Heart left ventricle (tissue), 16 donors: ENCODE data around the gene MDP1. TPM values are rescaled to one million over a fixed set of nuclear protein-coding genes. Genes with fewer than 3 reads are reported as not detected.

ENCODE experiments used
- ATAC-seq, 4 donors: fragments of 200-7000 bp; cut with Tn5 transposase; one replicate each; pipeline ENCODE4 v1.9.1; 2020 to 2022; ENCODE audit warnings: moderate library complexity in 4 of 4, mild to moderate bottlenecking in 3 of 4, moderate number of reproducible peaks in 1 of 4
- DNase-seq, 5 donors: peaks; one replicate each; pipeline ENCODE4 v3.0.0-alpha.2; 2020
- H3K27ac ChIP-seq, 12 donors: fragments of 200-600 bp; sonication (generic) in 4 of 12; one replicate each; pipeline versions ENCODE4 v1.5.0 to v1.8.0; 2016 to 2022; ENCODE audit warnings: mild to moderate bottlenecking in 2 of 12
- H3K27me3 ChIP-seq, 9 donors: fragments of 200-600 bp; sonication (generic) in 2 of 9; one replicate each; pipeline versions ENCODE4 v1.5.1 to v1.8.0; 2016 to 2022; ENCODE audit warnings: mild to moderate bottlenecking in 3 of 9
- H3K36me3 ChIP-seq, 9 donors: fragments of 200-600 bp; sonication (generic) in 2 of 9; one replicate each; pipeline versions ENCODE4 v1.5.0 to v1.8.0; 2018 to 2022; ENCODE audit warnings: mild to moderate bottlenecking in 2 of 9
- H3K4me1 ChIP-seq, 12 donors: fragments of 200-600 bp; sonication (generic) in 4 of 12; one replicate each; pipeline versions ENCODE4 v1.5.0 to v1.8.0; 2016 to 2022; ENCODE audit warnings: mild to moderate bottlenecking in 3 of 12
- H3K4me3 ChIP-seq, 12 donors: fragments of 200-600 bp; sonication (generic) in 4 of 12; one replicate each; pipeline versions ENCODE4 v1.5.0 to v1.8.0; 2017 to 2022; ENCODE audit warnings: mild to moderate bottlenecking in 9 of 12, moderate library complexity in 4 of 12
- H3K9me3 ChIP-seq, 12 donors: fragments of 200-600 bp; sonication (generic) in 4 of 12; one replicate each; pipeline versions ENCODE4 v1.5.0 to v1.8.0; 2016 to 2022; ENCODE audit warnings: mild to moderate bottlenecking in 1 of 12
- POLR2A ChIP-seq, 2 donors: fragments of 450-650 bp; IDR thresholded peaks; one replicate each; pipeline ENCODE4 v1.6.1; 2017; ENCODE audit warnings: antibody characterized with exemption in 2 of 2, mild to moderate bottlenecking in 2 of 2, moderate library complexity in 2 of 2
- WGBS, 4 donors: extraction: QIAGEN DNeasy Blood & Tissue Kit in 2 of 4; methylation state at CpG; one replicate each; pipeline versions ENCODE4 v1.1.5 to v1.1.7; 2013 to 2018; 5-methylcytosine and 5-hydroxymethylcytosine counted together
- intact Hi-C, 10 donors: fragments of 100-400 bp; cut with DNase I; formaldehyde crosslinking; loops; one replicate each; pipeline versions ENCODE4 v1.11.1 to v1.14.2; 2022
- polyA plus RNA-seq, 2 donors: library from polyadenylated mRNA; stranded (reverse); fragments of 200-250 nt; gene quantifications; one replicate each; pipeline ENCODE4 v1.2.3, GENCODE V29; 2013
- total RNA-seq, 9 donors: library from RNA; depleted of rRNA in 2 of 9; stranded (reverse); fragments of >200 nt in 2 of 9; fragmentation: NEBNext Ultra II Directional in 3 of 9; extraction: Animal tissue kit (Norgen Biotek cat#: 25700) in 3 of 9; gene quantifications; one replicate each; pipeline versions ENCODE4 v1.1.0 to v1.2.4, GENCODE V29; 2016 to 2023
- TF ChIP-seq, protein P1 (sequence below), 12 donors: fragments of 200-600 bp; sonication (generic) in 4 of 12; IDR thresholded peaks; one replicate each; pipeline versions ENCODE4 v1.5.0 to v1.8.0; 2018 to 2022; ENCODE audit warnings: antibody characterized with exemption in 12 of 12, mild to moderate bottlenecking in 5 of 12
- donor health status: ischemic (EF 13 %, LVEDD 7.1; RV severe dilation, severe dysfunction).
- donor health status: healthy with polysubstance abuse.
- donor health status: DM: no; HTN: yes; CAD: no.
- donor health status: DM: no; HTN: no; CAD: no.
- donor health status: ischemic (EF 25% LVEDD 6.9; RV normal size, moderate dysfunction).
- donor health status: ischemic (EF 25% LVEDD 5.7; RV mildly dilated, moderate dysfunction).
- donor health status: healthy.
- donor health status: DM: yes; HTN: yes; CAD: no.
- donor health status: ischemic (EF 35%, LVEDD 5.7; RV mildly dilated, moderate dysfunction).
- donor health status: nonischemic (EF 11% LVEDD 7.7; RV severe dilation, severe dysfunction).
- donor health status: DM: yes; HTN: yes; CAD: no.
- donor health status: PGD.
- donor health status: ischemic (EF 29% LVEDD 5.4; RV normal size, mild dysfunction).
- donor health status: nonischemic (EF 23%, LVEDD 6.1; RV moderate dilation, normal function).

The MDP1 gene
- total and polyA plus RNA-seq, 11 donors = 12.8 to 26.5 (median 16.1) TPM

DNA sequence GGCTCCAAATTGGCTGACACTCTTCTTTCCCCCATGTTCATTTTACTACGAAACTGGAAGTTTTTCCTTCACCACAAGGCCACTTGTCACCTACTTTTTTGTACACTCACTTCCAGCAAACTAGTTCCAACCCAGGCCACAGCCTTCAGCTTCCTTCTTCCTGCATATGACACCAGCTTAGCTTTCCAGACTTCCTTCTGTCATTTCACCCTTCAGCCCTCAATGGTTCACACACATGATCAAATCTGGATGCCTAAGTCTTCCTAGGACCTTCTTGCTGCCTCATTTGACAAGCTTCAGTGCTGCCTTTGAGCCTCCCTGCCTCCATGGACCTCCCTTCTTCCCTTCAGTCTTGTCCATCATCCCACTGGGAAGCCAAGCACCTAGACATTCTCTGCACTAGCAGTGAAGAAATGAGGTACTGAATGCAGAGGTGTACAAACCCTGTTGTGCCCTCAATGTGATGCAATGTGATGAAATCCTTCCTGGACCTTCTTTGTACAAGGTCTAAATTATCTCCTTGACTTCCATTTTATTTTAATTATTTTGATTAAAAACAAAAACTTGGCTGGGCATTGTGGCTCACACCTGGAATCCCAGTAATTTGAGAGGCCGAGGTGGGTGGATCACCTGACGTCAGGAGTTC, 48.3 kb downstream of the MDP1 start:
- intact Hi-C loops = loop anchor here in 1 of 10 donors (10.0 kb wide), 1 partner anchor 153 kb away; no protein-coding TSS in a partner anchor
- Histone ChIP-seq H3K27ac (peak overlapping the region in 1 of 12 donors; percentile 78), H3K4me1 (peaks cover 0 to 74% (median 18%) of the 10 kb centered on the region in 12 donors), H3K27me3 (no peaks in the 10 kb centered on the region), H3K36me3 (peaks cover 2 to 79% (median 78%) of the 10 kb centered on the region in 9 donors), H3K4me3 (no peak overlapping the region), H3K9me3 (no peaks in the 10 kb centered on the region)
- peak in 1 of 5 donors; percentile 17 for DNase-seq
- WGBS, 4 donors = 88 to 91% (median 90%) methylated on average over 3 of the region's 3 CpGs
- ATAC-seq = no peak
- no peak for TF ChIP-seq POLR2A (IDR thresholded peaks at IDR 0.05)
- TF ChIP-seq, protein P1, sequence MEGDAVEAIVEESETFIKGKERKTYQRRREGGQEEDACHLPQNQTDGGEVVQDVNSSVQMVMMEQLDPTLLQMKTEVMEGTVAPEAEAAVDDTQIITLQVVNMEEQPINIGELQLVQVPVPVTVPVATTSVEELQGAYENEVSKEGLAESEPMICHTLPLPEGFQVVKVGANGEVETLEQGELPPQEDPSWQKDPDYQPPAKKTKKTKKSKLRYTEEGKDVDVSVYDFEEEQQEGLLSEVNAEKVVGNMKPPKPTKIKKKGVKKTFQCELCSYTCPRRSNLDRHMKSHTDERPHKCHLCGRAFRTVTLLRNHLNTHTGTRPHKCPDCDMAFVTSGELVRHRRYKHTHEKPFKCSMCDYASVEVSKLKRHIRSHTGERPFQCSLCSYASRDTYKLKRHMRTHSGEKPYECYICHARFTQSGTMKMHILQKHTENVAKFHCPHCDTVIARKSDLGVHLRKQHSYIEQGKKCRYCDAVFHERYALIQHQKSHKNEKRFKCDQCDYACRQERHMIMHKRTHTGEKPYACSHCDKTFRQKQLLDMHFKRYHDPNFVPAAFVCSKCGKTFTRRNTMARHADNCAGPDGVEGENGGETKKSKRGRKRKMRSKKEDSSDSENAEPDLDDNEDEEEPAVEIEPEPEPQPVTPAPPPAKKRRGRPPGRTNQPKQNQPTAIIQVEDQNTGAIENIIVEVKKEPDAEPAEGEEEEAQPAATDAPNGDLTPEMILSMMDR (IDR thresholded peaks at IDR 0.05) = no peak

DNA sequence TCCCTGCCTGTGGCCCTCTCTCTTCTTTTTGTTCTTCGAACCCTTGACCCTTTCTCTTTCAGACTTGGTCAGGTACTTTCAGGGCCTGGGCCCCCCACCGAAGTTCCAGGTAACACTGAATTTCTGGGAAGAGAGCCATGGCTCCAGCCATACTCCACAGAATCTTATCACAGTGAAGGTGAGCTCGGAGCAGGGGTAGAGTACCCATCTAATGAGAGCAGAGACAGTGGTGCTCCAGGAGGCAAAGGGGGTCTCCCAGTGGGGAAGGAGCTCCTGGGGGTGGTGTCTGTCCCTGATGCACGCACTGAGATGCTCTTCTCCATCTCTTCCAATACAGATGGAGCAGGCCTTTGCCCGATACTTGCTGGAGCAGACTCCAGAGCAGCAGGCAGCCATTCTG, 50.1 kb downstream of the MDP1 start:
- no peaks in the 10 kb centered on the region for H3K27me3 ChIP-seq
- no peak overlapping the region for H3K27ac ChIP-seq
- H3K4me3 ChIP-seq = no peak overlapping the region
- no peaks in the 10 kb centered on the region for H3K9me3 ChIP-seq
- WGBS, 4 donors = 85 to 96% (median 95%) methylated on average over 5 of the region's 5 CpGs
- TF ChIP-seq, protein P1 (IDR thresholded peaks at IDR 0.05) = no peak
- TF ChIP-seq POLR2A (IDR thresholded peaks at IDR 0.05) = no peak
- DNase-seq = no peak
- intact Hi-C loops = loop anchor here in 1 of 10 donors (10.0 kb wide), 1 partner anchor 151 kb away; no protein-coding TSS in a partner anchor
- peaks cover 2 to 88% (median 79%) of the 10 kb centered on the region in 9 donors for H3K36me3 ChIP-seq
- no peak for ATAC-seq
- H3K4me1 ChIP-seq = peaks cover 0 to 72% (median 18%) of the 10 kb centered on the region in 12 donors

GRCh38 chr14:24164518-24164991, 51.3 kb downstream of the MDP1 start:
- WGBS, 4 donors = 82 to 96% (median 95%) methylated on average over 5 to 14 of the region's 14 CpGs
- TF ChIP-seq, protein P1 (IDR thresholded peaks at IDR 0.05) = no peak
- no peak for TF ChIP-seq POLR2A (IDR thresholded peaks at IDR 0.05)
- intact Hi-C loops = loop anchor here in 3 of 10 donors (5.0 to 10.0 kb wide), 3 partner anchors 57 to 150 kb away; no protein-coding TSS in a partner anchor
- peaks cover 0 to 74% (median 22%) of the 10 kb centered on the region in 12 donors for H3K4me1 ChIP-seq
- no peak overlapping the region for H3K4me3 ChIP-seq
- ATAC-seq (no peak), DNase-seq (peak in 2 of 5 donors; percentile 27 to 52)
- peaks cover 2 to 91% (median 79%) of the 10 kb centered on the region in 9 donors for H3K36me3 ChIP-seq
- no peaks in the 10 kb centered on the region for H3K9me3 ChIP-seq
- H3K27ac ChIP-seq = no peak overlapping the region
- H3K27me3 ChIP-seq = no peaks in the 10 kb centered on the region

Other genes with a start within 250 kb of the MDP1 start
Only the 30 nearest of the 34 such genes appear.
- under 1 TPM in 6 of 9 donors, not detected in 3; 0.05 to 0.38 (median 0.17) TPM for gene CARMIL3, start 164.1 kb downstream of the MDP1 start, total RNA-seq
- gene CARMIL3, start 164.1 kb downstream of the MDP1 start, polyA plus RNA-seq = under 1 TPM; 0.08 to 0.15 TPM
- gene CPNE6, start 144.5 kb downstream of the MDP1 start, total RNA-seq = under 1 TPM in 3 of 9 donors, not detected in 6; 0.23 to 0.52 (median 0.25) TPM
- gene CPNE6, start 144.5 kb downstream of the MDP1 start, polyA plus RNA-seq = not detected
- 10 to 100 TPM in 2 of 9 donors, 1 to 10 TPM in 7; 2.1 to 14.6 (median 3.9) TPM for gene PCK2, start 121.8 kb downstream of the MDP1 start, total RNA-seq
- 1 to 10 TPM; 1.5 to 5.4 TPM for gene PCK2, start 121.8 kb downstream of the MDP1 start, polyA plus RNA-seq
- gene DCAF11, start 101.3 kb downstream of the MDP1 start, total RNA-seq = 100 to 1,000 TPM in 2 of 9 donors, 10 to 100 TPM in 7; 55.1 to 117 (median 75.0) TPM
- gene DCAF11, start 101.3 kb downstream of the MDP1 start, polyA plus RNA-seq = 100 to 1,000 TPM in 1 of 2 donors, 10 to 100 TPM in 1; 25.3 to 111 TPM
- gene NRL, start 101.1 kb downstream of the MDP1 start, total RNA-seq = 1 to 10 TPM; 1.3 to 2.9 (median 2.1) TPM
- gene NRL, start 101.1 kb downstream of the MDP1 start, polyA plus RNA-seq = 1 to 10 TPM; 2.1 to 3.0 TPM
- gene FITM1, start 85.4 kb downstream of the MDP1 start, total RNA-seq = 100 to 1,000 TPM in 5 of 9 donors, 10 to 100 TPM in 4; 58.5 to 247 (median 107) TPM
- 100 to 1,000 TPM in 1 of 2 donors, 10 to 100 TPM in 1; 43.3 to 276 TPM for gene FITM1, start 85.4 kb downstream of the MDP1 start, polyA plus RNA-seq
- gene PSME1, start 79.9 kb downstream of the MDP1 start, total RNA-seq = 100 to 1,000 TPM in 6 of 9 donors, 10 to 100 TPM in 3; 87.3 to 331 (median 110) TPM
- 100 to 1,000 TPM; 125 to 164 TPM for gene PSME1, start 79.9 kb downstream of the MDP1 start, polyA plus RNA-seq
- gene EMC9, start 74.5 kb downstream of the MDP1 start, total RNA-seq = 10 to 100 TPM in 8 of 9 donors, 1 to 10 TPM in 1; 9.6 to 18.7 (median 13.8) TPM
- 10 to 100 TPM; 20.1 to 30.6 TPM for gene EMC9, start 74.5 kb downstream of the MDP1 start, polyA plus RNA-seq
- gene PSME2, start 69.5 kb downstream of the MDP1 start, total RNA-seq = 100 to 1,000 TPM in 3 of 9 donors, 10 to 100 TPM in 6; 51.4 to 360 (median 80.8) TPM
- gene PSME2, start 69.5 kb downstream of the MDP1 start, polyA plus RNA-seq = 100 to 1,000 TPM in 1 of 2 donors, 10 to 100 TPM in 1; 90.4 to 222 TPM
- gene RNF31, start 68.6 kb downstream of the MDP1 start, total RNA-seq = 10 to 100 TPM; 31.6 to 54.2 (median 36.6) TPM
- 10 to 100 TPM; 36.4 to 38.3 TPM for gene RNF31, start 68.6 kb downstream of the MDP1 start, polyA plus RNA-seq
- 100 to 1,000 TPM in 1 of 9 donors, 10 to 100 TPM in 8; 23.4 to 169 (median 29.8) TPM for gene IRF9, start 54.8 kb downstream of the MDP1 start, total RNA-seq
- gene IRF9, start 54.8 kb downstream of the MDP1 start, polyA plus RNA-seq = 10 to 100 TPM; 26.6 to 30.4 TPM
- 10 to 100 TPM in 2 of 9 donors, 1 to 10 TPM in 6, under 1 TPM in 1; 0.32 to 25.3 (median 4.4) TPM for gene REC8, start 44.0 kb downstream of the MDP1 start, total RNA-seq
- 1 to 10 TPM; 2.2 to 4.8 TPM for gene REC8, start 44.0 kb downstream of the MDP1 start, polyA plus RNA-seq
- gene IPO4, start 27.2 kb downstream of the MDP1 start, total RNA-seq = 10 to 100 TPM in 8 of 9 donors, 1 to 10 TPM in 1; 9.1 to 25.6 (median 17.2) TPM
- gene IPO4, start 27.2 kb downstream of the MDP1 start, polyA plus RNA-seq = 10 to 100 TPM in 1 of 2 donors, 1 to 10 TPM in 1; 1.8 to 40.0 TPM
- 10 to 100 TPM; 15.4 to 32.3 (median 26.3) TPM for gene TM9SF1, start 20.6 kb downstream of the MDP1 start, total RNA-seq
- gene TM9SF1, start 20.6 kb downstream of the MDP1 start, polyA plus RNA-seq = 10 to 100 TPM in 1 of 2 donors, 1 to 10 TPM in 1; 6.1 to 52.8 TPM
- gene TSSK4, start 10.4 kb downstream of the MDP1 start, total RNA-seq = under 1 TPM in 1 of 9 donors, not detected in 8; 0.19 TPM
- gene TSSK4, start 10.4 kb downstream of the MDP1 start, polyA plus RNA-seq = under 1 TPM in 1 of 2 donors, not detected in 1; 0.23 TPM
- gene CHMP4A, start 2.6 kb downstream of the MDP1 start, total RNA-seq = 10 to 100 TPM; 20.2 to 42.3 (median 34.5) TPM
- gene CHMP4A, start 2.6 kb downstream of the MDP1 start, polyA plus RNA-seq = 10 to 100 TPM; 32.1 to 72.8 TPM
- gene NEDD8, start 16.3 kb upstream of the MDP1 start, total RNA-seq = 100 to 1,000 TPM; 174 to 217 (median 197) TPM
- gene NEDD8, start 16.3 kb upstream of the MDP1 start, polyA plus RNA-seq = 100 to 1,000 TPM; 276 to 287 TPM
- gene GMPR2, start 16.9 kb upstream of the MDP1 start, total RNA-seq = 10 to 100 TPM; 23.9 to 55.9 (median 32.8) TPM
- 10 to 100 TPM; 26.6 to 28.1 TPM for gene GMPR2, start 16.9 kb upstream of the MDP1 start, polyA plus RNA-seq
- 10 to 100 TPM; 34.5 to 58.1 (median 42.6) TPM for gene TINF2, start 26.6 kb upstream of the MDP1 start, total RNA-seq
- gene TINF2, start 26.6 kb upstream of the MDP1 start, polyA plus RNA-seq = 10 to 100 TPM; 16.1 to 55.4 TPM
- gene TGM1, start 47.1 kb upstream of the MDP1 start, total RNA-seq = 10 to 100 TPM in 1 of 9 donors, 1 to 10 TPM in 3, under 1 TPM in 2, not detected in 3; 0.52 to 38.9 (median 1.0) TPM
- under 1 TPM; 0.61 to 0.69 TPM for gene TGM1, start 47.1 kb upstream of the MDP1 start, polyA plus RNA-seq
- gene RABGGTA, start 55.5 kb upstream of the MDP1 start, total RNA-seq = 10 to 100 TPM; 18.8 to 33.1 (median 26.7) TPM
- 10 to 100 TPM; 26.3 to 29.2 TPM for gene RABGGTA, start 55.5 kb upstream of the MDP1 start, polyA plus RNA-seq
- 10 to 100 TPM in 6 of 9 donors, 1 to 10 TPM in 3; 6.3 to 18.1 (median 11.3) TPM for gene DHRS1, start 83.7 kb upstream of the MDP1 start, total RNA-seq
- 10 to 100 TPM in 1 of 2 donors, 1 to 10 TPM in 1; 5.5 to 10.7 TPM for gene DHRS1, start 83.7 kb upstream of the MDP1 start, polyA plus RNA-seq
- gene NOP9, start 83.8 kb upstream of the MDP1 start, total RNA-seq = 10 to 100 TPM; 22.1 to 34.0 (median 27.8) TPM
- gene NOP9, start 83.8 kb upstream of the MDP1 start, polyA plus RNA-seq = 10 to 100 TPM; 13.5 to 29.8 TPM
- 10 to 100 TPM in 1 of 9 donors, 1 to 10 TPM in 8; 1.7 to 10.1 (median 3.0) TPM for gene CIDEB, start 91.9 kb upstream of the MDP1 start, total RNA-seq
- gene CIDEB, start 91.9 kb upstream of the MDP1 start, polyA plus RNA-seq = 1 to 10 TPM; 2.6 to 3.2 TPM
- 1 to 10 TPM in 7 of 9 donors, under 1 TPM in 2; 0.81 to 3.8 (median 1.6) TPM for gene LTB4R2, start 94.1 kb upstream of the MDP1 start, total RNA-seq
- gene LTB4R2, start 94.1 kb upstream of the MDP1 start, polyA plus RNA-seq = under 1 TPM; 0.53 to 0.64 TPM
- gene LTB4R, start 95.4 kb upstream of the MDP1 start, total RNA-seq = 1 to 10 TPM in 8 of 9 donors, under 1 TPM in 1; 0.92 to 8.8 (median 1.7) TPM
- 1 to 10 TPM; 1.2 to 2.2 TPM for gene LTB4R, start 95.4 kb upstream of the MDP1 start, polyA plus RNA-seq
- 10 to 100 TPM; 20.7 to 47.5 (median 27.5) TPM for gene ADCY4, start 119.0 kb upstream of the MDP1 start, total RNA-seq
- gene ADCY4, start 119.0 kb upstream of the MDP1 start, polyA plus RNA-seq = 10 to 100 TPM; 21.9 to 40.4 TPM
- gene RIPK3, start 123.9 kb upstream of the MDP1 start, total RNA-seq = 10 to 100 TPM in 1 of 9 donors, 1 to 10 TPM in 6, under 1 TPM in 2; 0.75 to 10.5 (median 3.0) TPM
- gene RIPK3, start 123.9 kb upstream of the MDP1 start, polyA plus RNA-seq = 1 to 10 TPM; 4.0 to 4.4 TPM
- gene NFATC4, start 152.1 kb upstream of the MDP1 start, total RNA-seq = 10 to 100 TPM in 7 of 9 donors, 1 to 10 TPM in 2; 6.5 to 19.1 (median 11.7) TPM
- 10 to 100 TPM; 12.5 to 23.0 TPM for gene NFATC4, start 152.1 kb upstream of the MDP1 start, polyA plus RNA-seq
- 10 to 100 TPM in 1 of 9 donors, 1 to 10 TPM in 8; 3.7 to 10.0 (median 7.5) TPM for gene NYNRIN, start 182.9 kb upstream of the MDP1 start, total RNA-seq
- gene NYNRIN, start 182.9 kb upstream of the MDP1 start, polyA plus RNA-seq = 1 to 10 TPM; 3.6 to 6.7 TPM